ENCODE data around the gene CINP. TPM values are rescaled to one million over a fixed set of nuclear protein-coding genes. Genes with fewer than 3 reads are reported as not detected.

CINP gene
- total and polyA plus RNA-seq, 9 of the 15 experiments (the other 6 are each of a cell fraction or from before 2014, with no cell fraction given): 36.3 to 63.2 (median 43.7) TPM

- H2AFZ ChIP-seq (ENCODE audit: low read depth, low read length): peak overlapping the region; percentile 91
- ATAC-seq: no peak; the same call in 2 of the 3 replicates
- no peaks in the 10 kb centered on the region for H3K27me3 ChIP-seq (ENCODE audit: control insufficient read depth in 2 of 2, insufficient read depth in 2 of 2, low read length in 2 of 2)
- DNase-seq (ENCODE audit: extremely low read depth in 1 of 4, low spot score in 3 of 4): peak in 1 of 4 experiments; percentile 37
- WGBS (ENCODE audit: insufficient coverage, low coverage, missing lambda C conversion rate): 27% methylated on average over 12 of the region's 12 CpGs
- H4K20me1 ChIP-seq (replicated peaks; ENCODE audit: control insufficient read depth, insufficient read depth, low read length): no peaks in the 10 kb centered on the region
- H3K4me1 ChIP-seq (replicated peaks in 1 of 2; ENCODE audit: control insufficient read depth in 2 of 2, insufficient read depth in 2 of 2, low read length in 2 of 2): peaks cover 27 to 32% of the 10 kb centered on the region in 2 experiments; a peak in 4 of 5 replicates
- H3K9me1 ChIP-seq (ENCODE audit: control insufficient read depth, insufficient read depth, low read length): no peaks in the 10 kb centered on the region
- peak overlapping the region; percentile 88 for H3K4me2 ChIP-seq (ENCODE audit: insufficient read depth, low read length)
- H3K27ac ChIP-seq (ENCODE audit: extremely low read depth, low read depth, low read length): peak overlapping the region; percentile 77
- FAIRE-seq: no peak
- no TSS peak for BruUV-seq (replicated peaks)
- ChIA-PET CTCF (ENCODE audit: low intra/inter-chr PET ratio) (interaction anchor here (0.7 to 1.3 kb wide), 2 partner anchors 13 to 83 kb away, joined by 3 to 4 read pairs; partner anchors contain the start of gene MOK), POLR2A (interaction anchor here (0.8 to 1.4 kb wide), 2 partner anchors 13 to 17 kb away, joined by 4 read pairs; partner anchors contain the start of gene MOK)
- H3K79me2 ChIP-seq (ENCODE audit: control insufficient read depth, insufficient read depth, low read length): peaks cover 15% of the 10 kb centered on the region
- H3K9me3 ChIP-seq (replicated peaks; ENCODE audit: control insufficient read depth, insufficient read depth, low read depth, low read length): no peaks in the 10 kb centered on the region
- TF ChIP-seq NRF1 (conservative IDR thresholded peaks at IDR 0.05 in 1 of 2, IDR thresholded peaks at IDR 0.05 in 1 of 2) (0 out of 4 replicates have a peak, but pooled peaks of 1 of the 2 experiments have one; percentile 6), CTCF (IDR thresholded peaks at IDR 0.05 in 2 of 3, conservative IDR thresholded peaks at IDR 0.05 in 1 of 3; ENCODE audit: insufficient read depth in 2 of 3, low read depth in 1 of 3, low read length in 3 of 3) (peak; percentile 17 to 32 (median 21); a peak in 2 of 6 replicates), OTX1 (CRISPR knock-in tag; IDR thresholded peaks at IDR 0.05) (no peak), BACH1 (tag; IDR thresholded peaks at IDR 0.05) (0 out of 2 replicates have a peak, but pooled peaks have one; percentile 28), ZC3H8 (IDR thresholded peaks at IDR 0.05) (no peak), YY1 (IDR thresholded peaks at IDR 0.05; ENCODE audit: borderline replicate concordance in 1 of 3, control insufficient read depth in 1 of 3, extremely low read depth in 1 of 3, insufficient read depth in 3 of 3, insufficient read length in 1 of 3, insufficient replicate concordance in 2 of 3, low read depth in 1 of 3, low read length in 2 of 3) (peak in 2 of 3 experiments; percentile 58 to 85), ZNF717 (CRISPR knock-in tag; IDR thresholded peaks at IDR 0.05) (no peak)
- TF ChIP-seq, protein P1, sequence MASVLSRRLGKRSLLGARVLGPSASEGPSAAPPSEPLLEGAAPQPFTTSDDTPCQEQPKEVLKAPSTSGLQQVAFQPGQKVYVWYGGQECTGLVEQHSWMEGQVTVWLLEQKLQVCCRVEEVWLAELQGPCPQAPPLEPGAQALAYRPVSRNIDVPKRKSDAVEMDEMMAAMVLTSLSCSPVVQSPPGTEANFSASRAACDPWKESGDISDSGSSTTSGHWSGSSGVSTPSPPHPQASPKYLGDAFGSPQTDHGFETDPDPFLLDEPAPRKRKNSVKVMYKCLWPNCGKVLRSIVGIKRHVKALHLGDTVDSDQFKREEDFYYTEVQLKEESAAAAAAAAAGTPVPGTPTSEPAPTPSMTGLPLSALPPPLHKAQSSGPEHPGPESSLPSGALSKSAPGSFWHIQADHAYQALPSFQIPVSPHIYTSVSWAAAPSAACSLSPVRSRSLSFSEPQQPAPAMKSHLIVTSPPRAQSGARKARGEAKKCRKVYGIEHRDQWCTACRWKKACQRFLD (CRISPR knock-in tag; IDR thresholded peaks at IDR 0.05): peak; percentile 41; the same call in 1 of the 2 replicates
- TF ChIP-seq, protein P2, sequence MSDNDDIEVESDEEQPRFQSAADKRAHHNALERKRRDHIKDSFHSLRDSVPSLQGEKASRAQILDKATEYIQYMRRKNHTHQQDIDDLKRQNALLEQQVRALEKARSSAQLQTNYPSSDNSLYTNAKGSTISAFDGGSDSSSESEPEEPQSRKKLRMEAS (CRISPR knock-in tag; IDR thresholded peaks at IDR 0.05): peak; percentile 58; the same call in 1 of the 2 replicates
- intact Hi-C loops (cut with micrococcal nuclease): loop anchor here (5.0 kb wide), 3 partner anchors 200 to 355 kb away; partner anchors contain the start of gene DYNC1H1
- H3K4me3 ChIP-seq: peak overlapping the region; percentile 54
- peak overlapping the region; percentile 66 to 93 for H3K9ac ChIP-seq (ENCODE audit: insufficient read depth in 1 of 2, low read depth in 2 of 2, low read length in 2 of 2)
- in situ Hi-C loops (cut with MboI): loop anchor here (5.0 to 10.0 kb wide), 3 partner anchors 253 to 613 kb away; partner anchors contain the start of gene DYNC1H1
- H3K36me3 ChIP-seq (ENCODE audit: control insufficient read depth, insufficient read depth, low read length): peaks cover 10% of the 10 kb centered on the region; the same call in 2 of the 3 replicates
Measured at GRCh38 chr14:102317564-102318248, 45.0 kb downstream of the CINP start.
